SK-N-SH (cell line): Measurements from ENCODE around the gene CHCHD6. TPM values are rescaled to one million over a fixed set of nuclear protein-coding genes. Genes with fewer than 3 reads are reported as not detected.

Experiments used
- CTCF ChIA-PET: fragments of 300-600, 350-600 bp; formaldehyde crosslinking; extraction: SDS; loops from one replicate; lab custom pipeline; 2021; lab: Yijun Ruan, JAX
- POLR2A ChIA-PET: fragments of 350-600 bp; sonication (Branson Sonifier 250); formaldehyde crosslinking; extraction: SDS; loops from one replicate; lab custom pipeline; 2020; ENCODE audit warnings: antibody characterized with exemption, inconsistent platforms; lab: Yijun Ruan, JAX
- DNase-seq: peaks from one replicate; pipeline ENCODE4 v3.0.0; 2012
- H2AFZ ChIP-seq: fragments of 200-600 bp; sonication (generic); 2 replicates; pipeline ENCODE4 v1.8.1; 2016; ENCODE audit warnings: antibody characterized with exemption, mild to moderate bottlenecking, low read depth
- H3F3A ChIP-seq: fragments of 200-600 bp; sonication (generic); replicated peaks from 2 replicates; pipeline ENCODE3; 2016; ENCODE audit warnings: antibody characterized with exemption, mild to moderate bottlenecking; ENCODE audit not compliant: insufficient read depth
- H3K27ac ChIP-seq, 2 experiments: fragments of 200-500 bp in 1 of 2; fragments of 200-600 bp in 1 of 2; sonication (Bioruptor generic) in 1 of 2; sonication (generic), shearing (Covaris generic) in 1 of 2; 2 replicates each; pipeline versions ENCODE4 v1.5.1 to v1.6.1; 2014 to 2016; ENCODE audit warnings: low read depth in 2 of 2, inconsistent platforms in 1 of 2, low read length in 1 of 2, mild to moderate bottlenecking in 1 of 2, mixed read lengths in 1 of 2
- H3K27me3 ChIP-seq: fragments of 200-600 bp; sonication (generic), shearing (Covaris generic); 2 replicates; pipeline ENCODE4 v1.6.1; 2016; ENCODE audit warnings: mixed run types; ENCODE audit not compliant: insufficient read depth
- H3K36me3 ChIP-seq, 2 experiments: fragments of 200-500 bp in 1 of 2; fragments of 200-600 bp in 1 of 2; sonication (Bioruptor generic) in 1 of 2; sonication (generic) in 1 of 2; replicated peaks in 1 of 2; 2 replicates each; pipeline versions ENCODE3 to v1.5.1; 2014 to 2016; ENCODE audit warnings: low read length in 1 of 2, mild to moderate bottlenecking in 1 of 2; ENCODE audit not compliant: insufficient read depth in 2 of 2, control insufficient read depth in 1 of 2
- H3K4me1 ChIP-seq, 2 experiments: fragments of 200-500 bp in 1 of 2; fragments of 200-600 bp in 1 of 2; sonication (Bioruptor generic) in 1 of 2; sonication (generic), shearing (Covaris generic) in 1 of 2; 2 replicates each; pipeline versions ENCODE4 v1.5.1 to v1.6.1; 2014 to 2016; ENCODE audit warnings: low read depth in 1 of 2, low read length in 1 of 2, mixed run types in 1 of 2; ENCODE audit not compliant: insufficient read depth in 2 of 2, control insufficient read depth in 1 of 2
- H3K4me2 ChIP-seq: fragments of 200-600 bp; sonication (generic), shearing (Covaris generic); 2 replicates; pipeline ENCODE4 v1.6.1; 2017; ENCODE audit warnings: mixed run types
- H3K4me3 ChIP-seq, 2 experiments: fragments of 200-500 bp in 1 of 2; fragments of 200-600 bp in 1 of 2; sonication (Bioruptor generic) in 1 of 2; sonication (generic), shearing (Covaris generic) in 1 of 2; 2 replicates each; pipeline versions ENCODE4 v1.5.1 to v1.8.1; 2014 to 2016; ENCODE audit warnings: low read depth in 2 of 2, inconsistent platforms in 1 of 2, low read length in 1 of 2, mild to moderate bottlenecking in 1 of 2, mixed read lengths in 1 of 2, moderate library complexity in 1 of 2
- H3K79me2 ChIP-seq: fragments of 200-600 bp; sonication (generic); 2 replicates; pipeline ENCODE4 v1.8.1; 2017; ENCODE audit warnings: mild to moderate bottlenecking; ENCODE audit not compliant: insufficient read depth
- H3K9ac ChIP-seq: fragments of 200-600 bp; sonication (generic); 2 replicates; pipeline ENCODE4 v1.6.1; 2017; ENCODE audit warnings: mixed run types
- H3K9me2 ChIP-seq: fragments of 200-600 bp; sonication (generic); 2 replicates; pipeline ENCODE4 v1.6.1; 2017; ENCODE audit warnings: mixed run types
- H3K9me3 ChIP-seq: fragments of 200-600 bp; sonication (generic); 2 replicates; pipeline ENCODE4 v1.6.1; 2017; ENCODE audit warnings: mixed run types, mild to moderate bottlenecking, moderate library complexity
- H4K20me1 ChIP-seq: fragments of 200-600 bp; sonication (generic); 2 replicates; pipeline ENCODE4 v1.6.1; 2017; ENCODE audit warnings: mild to moderate bottlenecking, mixed run types; ENCODE audit not compliant: insufficient read depth
- CTCF ChIP-seq: fragments of 200-600 bp; sonication (generic); IDR thresholded peaks from 2 replicates; pipeline ENCODE4 v1.6.1; 2017; ENCODE audit warnings: antibody characterized with exemption, mild to moderate bottlenecking, moderate library complexity
- USF1 ChIP-seq: IDR thresholded peaks from 2 replicates; pipeline ENCODE4 v1.4.0; 2012; ENCODE audit warnings: low read depth, borderline replicate concordance
- ZBTB33 ChIP-seq: IDR thresholded peaks from 2 replicates; pipeline ENCODE4 v1.4.0; 2012; ENCODE audit warnings: low read depth, borderline replicate concordance
- WGBS: methylation state at CpG from one replicate; pipeline ENCODE4 v1.1.6; 2017; ENCODE audit warnings: low lambda C conversion rate; 5-methylcytosine and 5-hydroxymethylcytosine counted together
- polyA plus RNA-seq, 3 experiments: library from polyadenylated mRNA; depleted of rRNA; stranded (reverse); fragments of >200 nt; gene quantifications; 2 replicates each; pipeline ENCODE4 v1.2.3, GENCODE V29; 2012

Gene CHCHD6
- polyA plus RNA-seq, 1 of the 3 experiments (the other 2 are of a cell fraction): 42.5 TPM

- Histone ChIP-seq H3K36me3 (peaks cover 0 to 4% of the 10 kb centered on the region in 2 experiments), H3K4me2 (no peak overlapping the region), H3K79me2 (no peaks in the 10 kb centered on the region), H3K9me3 (no peaks in the 10 kb centered on the region), H4K20me1 (no peaks in the 10 kb centered on the region), H3F3A (no peaks in the 10 kb centered on the region), H3K27ac (no peak overlapping the region), H3K9ac (no peak overlapping the region), H3K9me2 (no peaks in the 10 kb centered on the region), H3K4me3 (no peak overlapping the region), H3K4me1 (peaks cover 3 to 25% of the 10 kb centered on the region in 2 experiments), H2AFZ (no peak overlapping the region), H3K27me3 (no peaks in the 10 kb centered on the region)
- POLR2A ChIA-PET: no interaction called here
- WGBS: 88% methylated on average over 11 of the region's 12 CpGs
- TF ChIP-seq USF1: no peak
- CTCF ChIA-PET: interaction anchor here (2.0 to 2.1 kb wide), 2 partner anchors 38 to 192 kb away, joined by 6 to 7 read pairs; no protein-coding TSS in a partner anchor
- no peak for DNase-seq
These were observed 240.3 kb downstream of the CHCHD6 start for GRCh38 chr3:126944089-126944965.

- no peaks in the 10 kb centered on the region for H3K27me3 ChIP-seq
- DNase-seq: no peak
- H4K20me1 ChIP-seq: no peaks in the 10 kb centered on the region
- no peak for TF ChIP-seq ZBTB33
- peak; percentile 33; the same call in 1 of the 2 replicates for TF ChIP-seq CTCF
- TF ChIP-seq, all 33 proteins: peak for 1
- no peak overlapping the region for H3K4me3 ChIP-seq
- no peaks in the 10 kb centered on the region for H3K9me3 ChIP-seq
- H3F3A ChIP-seq: no peaks in the 10 kb centered on the region
- WGBS: 91% methylated on average over 17 of the region's 17 CpGs
- CTCF ChIA-PET: interaction anchor here (2.0 to 2.1 kb wide), 2 partner anchors 37 to 193 kb away, joined by 6 to 7 read pairs; no protein-coding TSS in a partner anchor
- no peak overlapping the region for H2AFZ ChIP-seq
- H3K9ac ChIP-seq: no peak overlapping the region
- H3K36me3 ChIP-seq: peaks cover 0 to 4% of the 10 kb centered on the region in 2 experiments
- no peak overlapping the region for H3K27ac ChIP-seq
- no peaks in the 10 kb centered on the region for H3K9me2 ChIP-seq
- no peaks in the 10 kb centered on the region for H3K79me2 ChIP-seq
- H3K4me1 ChIP-seq: peaks cover 0 to 17% of the 10 kb centered on the region in 2 experiments; a peak in 1 of 4 replicates
- POLR2A ChIA-PET: no interaction called here
- H3K4me2 ChIP-seq: no peak overlapping the region
These were observed 241.2 kb downstream of the CHCHD6 start for GRCh38 chr3:126945171-126945721.
